ENCODE measurements around the gene TIMP4.

GRCh38 chr3:12170207-12170606, 11.5 kb upstream of the TIMP4 start:
- no peak for TF ChIP-seq POLR2A (IDR thresholded peaks at IDR 0.05; ENCODE audit: low read depth, low read length)
- no peak for TF ChIP-seq POLR2AphosphoS5 (IDR thresholded peaks at IDR 0.05; ENCODE audit: low read depth, low read length)

Data from GM12892 (cell line).